Type B pancreatic cell (in vitro differentiated cells): ENCODE results near the gene TRMT13. TPM values are rescaled to one million over a fixed set of nuclear protein-coding genes. Genes with fewer than 3 reads are reported as not detected.

Source experiments
- DNase-seq: peaks from one replicate; pipeline ENCODE4 v3.0.0; 2021; ENCODE audit warnings: mixed read lengths; ENCODE audit not compliant: unreplicated experiment; ENCODE audit errors: extremely low spot score
- H3K27ac Mint-ChIP-seq: 2 replicates; pipeline ENCODE4 v1.8.0; 2021; ENCODE audit warnings: mild to moderate bottlenecking, mixed read lengths
- H3K27me3 Mint-ChIP-seq: 2 replicates; pipeline ENCODE4 v1.8.0; 2021; ENCODE audit warnings: mixed read lengths
- H3K36me3 Mint-ChIP-seq: 2 replicates; pipeline ENCODE4 v1.8.0; 2021; ENCODE audit warnings: mixed read lengths
- H3K4me1 Mint-ChIP-seq: one replicate; pipeline ENCODE4 v1.8.0; 2021; ENCODE audit warnings: mixed read lengths; ENCODE audit not compliant: unreplicated experiment
- H3K4me3 Mint-ChIP-seq: 2 replicates; pipeline ENCODE4 v1.8.0; 2021; ENCODE audit warnings: mild to moderate bottlenecking, mixed read lengths
- H3K9me3 Mint-ChIP-seq: 2 replicates; pipeline ENCODE4 v1.8.0; 2021; ENCODE audit warnings: mixed read lengths
- CTCF ChIP-seq: fragments of 200-600 bp; sonication (generic); conservative IDR thresholded peaks from 2 replicates; pipeline ENCODE4 v1.5.0; 2021; ENCODE audit warnings: antibody characterized with exemption, mild to moderate bottlenecking
- total RNA-seq: library from RNA; stranded (reverse); gene quantifications from 2 replicates; pipeline ENCODE4 v1.2.1, GENCODE V29; 2021; ENCODE audit warnings: low replicate concordance

The TRMT13 gene
- total RNA-seq, 1 donor from 2014 or later: 25.1 TPM

- Mint-ChIP-seq H3K27ac (no peak overlapping the region), H3K27me3 (no peaks in the 10 kb centered on the region), H3K4me1 (peaks cover 4% of the 10 kb centered on the region), H3K36me3 (no peaks in the 10 kb centered on the region), H3K9me3 (no peaks in the 10 kb centered on the region), H3K4me3 (no peak overlapping the region)
- no peak for DNase-seq
- no peak for TF ChIP-seq CTCF
These were observed 31.3 kb downstream of the TRMT13 start for GRCh38 chr1:100164216-100164615.

- DNase-seq: no peak
- H3K4me1 Mint-ChIP-seq: peaks cover 4% of the 10 kb centered on the region
- no peak overlapping the region for H3K4me3 Mint-ChIP-seq
- H3K27ac Mint-ChIP-seq: no peak overlapping the region
- TF ChIP-seq CTCF: no peak
- no peaks in the 10 kb centered on the region for H3K27me3 Mint-ChIP-seq
- no peaks in the 10 kb centered on the region for H3K36me3 Mint-ChIP-seq
- H3K9me3 Mint-ChIP-seq: no peaks in the 10 kb centered on the region
These were observed 31.7 kb downstream of the TRMT13 start for GRCh38 chr1:100164702-100165101.

GRCh38 chr1:100168051-100168450 lies 35.1 kb downstream of the TRMT13 start:
- Mint-ChIP-seq H3K4me3 (no peak overlapping the region), H3K27ac (no peak overlapping the region), H3K27me3 (no peaks in the 10 kb centered on the region), H3K4me1 (peaks cover 4% of the 10 kb centered on the region), H3K9me3 (no peaks in the 10 kb centered on the region), H3K36me3 (no peaks in the 10 kb centered on the region)
- DNase-seq: no peak
- TF ChIP-seq CTCF: no peak

- Mint-ChIP-seq H3K27me3 (no peaks in the 10 kb centered on the region), H3K36me3 (no peaks in the 10 kb centered on the region), H3K4me1 (no peaks in the 10 kb centered on the region), H3K27ac (no peak overlapping the region), H3K4me3 (no peak overlapping the region), H3K9me3 (peaks cover 3% of the 10 kb centered on the region)
- no peak for TF ChIP-seq CTCF
- DNase-seq: no peak
These were observed 44.5 kb downstream of the TRMT13 start for GRCh38 chr1:100177295-100178041.

- DNase-seq: no peak
- H3K27me3 Mint-ChIP-seq: no peaks in the 10 kb centered on the region
- no peaks in the 10 kb centered on the region for H3K36me3 Mint-ChIP-seq
- H3K4me1 Mint-ChIP-seq: no peaks in the 10 kb centered on the region
- no peak within 1 kb of the TSS for H3K4me3 Mint-ChIP-seq
- no peak within 1 kb of the TSS for H3K27ac Mint-ChIP-seq
- peaks cover 3% of the 10 kb centered on the region for H3K9me3 Mint-ChIP-seq
- no peak for TF ChIP-seq CTCF
These were observed 45.1 kb downstream of the TRMT13 start, which contains the start of gene LRRC39 for GRCh38 chr1:100178091-100178490. LRRC39 (minus strand) TSS chr1:100178256; CDS start chr1:100168516, 9,740 bp downstream.
